HepG2 (cell line): Measurements from ENCODE around the gene IFT27. TPM values are rescaled to one million over a fixed set of nuclear protein-coding genes. Genes with fewer than 3 reads are reported as not detected.
A peak's percentile ranks its signal among the peaks of the same experiment; 100 is the strongest.

Experiments used
- ATAC-seq: fragments of 200-7000 bp; cut with Tn5 transposase; 3 replicates; pipeline ENCODE4 v1.9.1; 2020; ENCODE audit warnings: mild to moderate bottlenecking, moderate library complexity
- BruUV-seq: library from RNA; stranded (reverse); fragments of 400-500 nt; replicated peaks from 2 replicates; lab custom pipeline; 2021; lab: Mats Ljungman, UMichigan
- CTCF ChIA-PET: fragments of 300-600 bp; formaldehyde crosslinking; extraction: SDS; loops from one replicate; lab custom pipeline; 2021; ENCODE audit warnings: low total read pairs, inconsistent platforms, low intra/inter-chr PET ratio; lab: Yijun Ruan, JAX
- POLR2A ChIA-PET: fragments of 350-600 bp; sonication (Branson Sonifier 250); formaldehyde crosslinking; loops from one replicate; lab custom pipeline; 2020; ENCODE audit warnings: antibody characterized with exemption, inconsistent platforms; lab: Yijun Ruan, JAX
- DNase-seq: peaks from one replicate; pipeline ENCODE4 v3.0.0-alpha.2; 2015; ENCODE audit warnings: low spot score
- FAIRE-seq: peaks from 3 replicates; lab custom pipeline; 2011; peaks lifted over from hg19 to GRCh38; lab: Jason Lieb, UNC
- H2AFZ ChIP-seq: one replicate; pipeline ENCODE4 v1.6.1; 2011; ENCODE audit warnings: low read length, inconsistent platforms
- H3K27ac ChIP-seq: fragments of 300-600 bp; 3 replicates; pipeline ENCODE4 v1.8.0; 2011; ENCODE audit warnings: mixed run types, mild to moderate bottlenecking, mixed read lengths, low read length, inconsistent platforms; ENCODE audit not compliant: insufficient read depth; ENCODE audit errors: extremely low read length
- H3K27me3 ChIP-seq, 2 experiments: fragments of 200-600 bp in 1 of 2; 2 replicates in 1 of 2; 3 replicates in 1 of 2; pipeline versions ENCODE4 v1.6.0 to v1.8.0; 2011; ENCODE audit warnings: low read length in 2 of 2, mild to moderate bottlenecking in 2 of 2, moderate library complexity in 2 of 2, inconsistent platforms in 1 of 2; ENCODE audit not compliant: insufficient read depth in 2 of 2, control insufficient read depth in 1 of 2
- H3K36me3 ChIP-seq, 2 experiments: fragments of 200-600 bp in 1 of 2; replicated peaks in 1 of 2; 2 replicates in 1 of 2; 3 replicates in 1 of 2; pipeline versions ENCODE4 v1.5.1 to v1.8.0; 2011; ENCODE audit warnings: low read length in 2 of 2, inconsistent platforms in 1 of 2; ENCODE audit not compliant: insufficient read depth in 2 of 2, control insufficient read depth in 1 of 2
- H3K4me1 ChIP-seq: 2 replicates; pipeline ENCODE4 v1.5.1; 2012; ENCODE audit warnings: low read length, inconsistent platforms; ENCODE audit not compliant: insufficient read depth
- H3K4me2 ChIP-seq: 2 replicates; pipeline ENCODE4 v1.6.0; 2011; ENCODE audit warnings: low read depth, low read length, inconsistent platforms
- H3K4me3 ChIP-seq, 3 experiments: fragments of 200-600 bp in 1 of 3; sonication (generic), shearing (Covaris generic) in 1 of 3; replicated peaks in 1 of 3; 2 replicates each; pipeline ENCODE4 v1.5.1; 2011 to 2016; ENCODE audit warnings: low read length in 3 of 3, inconsistent platforms in 2 of 3, low read depth in 2 of 3, mild to moderate bottlenecking in 2 of 3, control low read depth in 1 of 3, mixed read lengths in 1 of 3; ENCODE audit not compliant: insufficient read depth in 1 of 3
- H3K79me2 ChIP-seq: one replicate; pipeline ENCODE4 v1.6.1; 2011; ENCODE audit warnings: low read length, inconsistent platforms; ENCODE audit not compliant: insufficient read depth
- H3K9ac ChIP-seq: 2 replicates; pipeline ENCODE4 v1.6.0; 2011; ENCODE audit warnings: mild to moderate bottlenecking, low read depth, low read length, inconsistent platforms; ENCODE audit not compliant: insufficient read depth
- H3K9me3 ChIP-seq: 2 replicates; pipeline ENCODE4 v1.5.1; 2012; ENCODE audit warnings: mild to moderate bottlenecking, low read length
- H4K20me1 ChIP-seq: 2 replicates; pipeline ENCODE4 v1.6.0; 2011; ENCODE audit warnings: inconsistent platforms, mild to moderate bottlenecking, low read length, moderate library complexity; ENCODE audit not compliant: insufficient read depth
- EEA1 ChIP-seq: sonication (generic); formaldehyde crosslinking; IDR thresholded peaks from 2 replicates; pipeline ENCODE4 v1.5.1; 2020; ENCODE audit warnings: mild to moderate bottlenecking, missing genetic modification reagents, borderline replicate concordance
- GABPB1 ChIP-seq: IDR thresholded peaks from 2 replicates; pipeline ENCODE4 v1.6.1; 2016; ENCODE audit warnings: mild to moderate bottlenecking, missing genetic modification reagents, moderate library complexity, missing compliant biosample characterization
- HMG20A ChIP-seq: IDR thresholded peaks from 2 replicates; pipeline ENCODE4 v1.6.1; 2016; ENCODE audit warnings: borderline replicate concordance
- HOXA5 ChIP-seq: sonication (generic); formaldehyde crosslinking; IDR thresholded peaks from 2 replicates; pipeline ENCODE4 v1.4.0; 2020; ENCODE audit warnings: missing genetic modification reagents
- ZBTB10 ChIP-seq: sonication (generic); formaldehyde crosslinking; IDR thresholded peaks from 2 replicates; pipeline ENCODE4 v1.4.0; 2020; ENCODE audit warnings: missing genetic modification reagents, borderline replicate concordance
- ZBTB26 ChIP-seq: IDR thresholded peaks from 2 replicates; pipeline ENCODE4 v1.6.1; 2016; ENCODE audit warnings: missing compliant biosample characterization, missing genetic modification reagents, borderline replicate concordance
- ZBTB39 ChIP-seq: sonication (generic); formaldehyde crosslinking; IDR thresholded peaks from 2 replicates; pipeline ENCODE4 v1.5.0; 2020; ENCODE audit warnings: missing genetic modification reagents
- ZBTB42 ChIP-seq: sonication (generic); formaldehyde crosslinking; IDR thresholded peaks from 2 replicates; pipeline ENCODE4 v1.5.0; 2020; ENCODE audit warnings: mild to moderate bottlenecking, missing genetic modification reagents
- ZNF629 ChIP-seq: sonication (generic); formaldehyde crosslinking; conservative IDR thresholded peaks from 2 replicates; pipeline ENCODE4 v1.5.0; 2020; ENCODE audit warnings: missing genetic modification reagents
- ZNF788 ChIP-seq: sonication (generic); formaldehyde crosslinking; IDR thresholded peaks from 2 replicates; pipeline ENCODE4 v1.5.0; 2020; ENCODE audit warnings: mild to moderate bottlenecking, missing genetic modification reagents, borderline replicate concordance
- WGBS: methylation state at CpG from one replicate; pipeline ENCODE4 v1.1.6; 2017; ENCODE audit warnings: low lambda C conversion rate; 5-methylcytosine and 5-hydroxymethylcytosine counted together
- in situ Hi-C: cut with HindIII; loops from 2 replicates; pipeline ENCODE4 v1.10.0; 2017; ENCODE audit warnings: low pct_unique_long_range_greater_than_20kb; ENCODE audit not compliant: extremely low pct_ligation_motif_present
- intact Hi-C: fragments of 100-400 bp; cut with micrococcal nuclease; formaldehyde crosslinking; loops from one replicate; pipeline ENCODE4 v1.10.0; 2022; ENCODE audit not compliant: unreplicated experiment
- polyA plus RNA-seq, 8 experiments: library from polyadenylated mRNA; depleted of rRNA in 3 of 8; stranded (reverse) in 7 of 8; unstranded in 1 of 8; fragments of >200 nt; fragmentation: Illumina TruSeq in 4 of 8; extraction: Trizol in 4 of 8; gene quantifications; 2 replicates each; pipeline versions ENCODE4 v1.2.1 to v1.2.3, GENCODE V29; 2011 to 2016; ENCODE audit warnings: low read depth in 4 of 8, missing spikeins in 1 of 8, mixed read lengths in 1 of 8; ENCODE audit not compliant: insufficient read depth in 1 of 8
- total RNA-seq, 5 experiments: library from RNA; depleted of rRNA; stranded (reverse); fragments of >200 nt; fragmentation: Illumina TruSeq; extraction: Trizol; gene quantifications; 2 replicates each; pipeline ENCODE4 v1.2.3, GENCODE V29; 2016; ENCODE audit warnings: low read depth in 1 of 5

IFT27 gene
- total and polyA plus RNA-seq, 2 of the 13 experiments (the other 11 are each of a cell fraction or from before 2014, with no cell fraction given) = 0.25 to 0.33 TPM

- TF ChIP-seq ZBTB42 (CRISPR knock-in tag) = no peak
- TF ChIP-seq GABPB1 (CRISPR knock-in tag) = peak; percentile 13; the same call in 1 of the 2 replicates
- TF ChIP-seq EEA1 (CRISPR knock-in tag) = no peak
These were observed 34.6 kb downstream of the IFT27 start (continued) for GRCh38 chr22:36741204-36741793.

- Histone ChIP-seq H3K4me2 (no peak overlapping the region), H3K36me3 (no peaks in the 10 kb centered on the region), H2AFZ (no peak overlapping the region), H3K4me1 (no peaks in the 10 kb centered on the region), H3K27me3 (peaks cover 8 to 23% of the 10 kb centered on the region in 2 experiments; a peak in 4 of 5 replicates), H3K9ac (no peak overlapping the region), H3K9me3 (no peaks in the 10 kb centered on the region), H4K20me1 (no peaks in the 10 kb centered on the region), H3K4me3 (no peak overlapping the region), H3K27ac (no peak overlapping the region), H3K79me2 (no peaks in the 10 kb centered on the region)
- CTCF ChIA-PET = no interaction called here
- ATAC-seq (no peak), FAIRE-seq (no peak), DNase-seq (no peak)
- no peak for TF ChIP-seq ZNF629 (CRISPR knock-in tag)
- TF ChIP-seq EEA1 (CRISPR knock-in tag) = no peak
- TF ChIP-seq ZBTB10 (CRISPR knock-in tag) = no peak
- TF ChIP-seq HOXA5 (CRISPR knock-in tag) = no peak
- no peak for TF ChIP-seq HMG20A
- no peak for TF ChIP-seq ZBTB26 (CRISPR knock-in tag)
- no peak for TF ChIP-seq ZBTB39 (CRISPR knock-in tag)
- no peak for TF ChIP-seq ZNF788 (CRISPR knock-in tag)
- in situ Hi-C loops (no loop called here), intact Hi-C loops (no loop called here)
- 1% methylated on average over 4 of the region's 4 CpGs for WGBS
- POLR2A ChIA-PET = no interaction called here
- no TSS peak for BruUV-seq
These were observed 35.2 kb downstream of the IFT27 start for GRCh38 chr22:36740716-36741115.
